Right ventricle myocardium inferior (tissue), 1 donor: ENCODE data around the gene PRKAG1. TPM values are rescaled to one million over a fixed set of nuclear protein-coding genes. Genes with fewer than 3 reads are reported as not detected.

Source experiments
- ATAC-seq: fragments of 200-7000 bp; cut with Tn5 transposase; one replicate; pipeline ENCODE4 v1.9.1; 2020; ENCODE audit warnings: mild to moderate bottlenecking, moderate library complexity
- DNase-seq: peaks from one replicate; pipeline ENCODE4 v3.0.0; 2021; ENCODE audit errors: missing footprints
- intact Hi-C: fragments of 100-400 bp; cut with DNase I; formaldehyde crosslinking; loops from one replicate; pipeline ENCODE4 v1.11.0; 2022
- total RNA-seq: library from RNA; stranded (reverse); fragmentation: NEBNext Ultra II Directional; extraction: Animal tissue kit (Norgen Biotek cat#: 25700); gene quantifications from one replicate; pipeline ENCODE4 v1.2.1, GENCODE V29; 2021
- donor health status: DM: no; HTN: yes; CAD: no; lungs with severe emphysema.

PRKAG1 gene
- total RNA-seq, 1 donor from 2014 or later = 93.8 TPM

DNA sequence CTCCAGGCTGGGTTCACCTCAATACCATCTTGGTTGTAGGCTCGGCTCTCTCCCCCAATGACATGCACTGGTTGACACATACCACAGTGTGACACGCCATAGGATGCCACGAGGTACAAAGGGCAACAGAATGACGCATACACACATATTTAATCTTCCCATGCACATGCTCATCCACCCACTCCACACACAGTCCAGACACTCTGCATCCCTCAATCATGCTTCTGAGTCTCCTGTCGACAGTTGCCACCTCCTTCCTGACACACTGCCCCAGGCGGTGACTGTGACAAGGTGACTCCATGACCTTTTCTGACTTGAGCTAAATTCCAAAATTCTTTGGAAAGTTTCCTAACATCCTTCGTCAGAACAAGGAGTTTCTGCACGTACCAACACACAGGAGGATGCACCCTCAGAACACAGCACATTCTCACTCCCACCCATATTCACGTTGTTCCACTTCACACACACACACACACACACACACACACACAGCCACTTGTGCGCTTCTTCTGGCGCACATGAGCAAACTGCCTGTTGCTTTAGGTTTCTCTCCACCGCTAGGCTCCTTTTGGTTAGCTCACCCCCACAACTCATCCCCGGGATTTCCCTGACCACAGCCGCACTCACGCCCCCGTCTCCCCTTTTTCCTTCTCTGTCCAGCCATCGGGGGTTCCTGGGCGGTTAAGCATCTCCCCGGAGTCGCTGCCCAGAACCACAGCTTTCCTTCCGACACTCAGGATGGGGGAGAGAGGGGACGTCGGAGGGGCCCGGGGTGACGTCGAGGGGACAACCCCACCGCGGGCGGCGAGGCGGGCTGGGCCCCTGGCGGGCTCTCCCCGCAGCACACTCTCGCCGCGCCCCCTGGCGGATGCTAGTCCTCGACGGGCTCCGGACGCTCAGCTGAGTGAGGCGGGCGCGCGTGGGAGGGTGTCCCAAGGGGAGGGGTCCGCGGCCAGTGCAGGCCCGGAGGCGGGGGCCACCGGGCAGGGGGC lies 41.0 kb downstream of the PRKAG1 start:
- ATAC-seq (no peak), DNase-seq (peak; percentile 85)
- intact Hi-C loops = no loop called here

DNA sequence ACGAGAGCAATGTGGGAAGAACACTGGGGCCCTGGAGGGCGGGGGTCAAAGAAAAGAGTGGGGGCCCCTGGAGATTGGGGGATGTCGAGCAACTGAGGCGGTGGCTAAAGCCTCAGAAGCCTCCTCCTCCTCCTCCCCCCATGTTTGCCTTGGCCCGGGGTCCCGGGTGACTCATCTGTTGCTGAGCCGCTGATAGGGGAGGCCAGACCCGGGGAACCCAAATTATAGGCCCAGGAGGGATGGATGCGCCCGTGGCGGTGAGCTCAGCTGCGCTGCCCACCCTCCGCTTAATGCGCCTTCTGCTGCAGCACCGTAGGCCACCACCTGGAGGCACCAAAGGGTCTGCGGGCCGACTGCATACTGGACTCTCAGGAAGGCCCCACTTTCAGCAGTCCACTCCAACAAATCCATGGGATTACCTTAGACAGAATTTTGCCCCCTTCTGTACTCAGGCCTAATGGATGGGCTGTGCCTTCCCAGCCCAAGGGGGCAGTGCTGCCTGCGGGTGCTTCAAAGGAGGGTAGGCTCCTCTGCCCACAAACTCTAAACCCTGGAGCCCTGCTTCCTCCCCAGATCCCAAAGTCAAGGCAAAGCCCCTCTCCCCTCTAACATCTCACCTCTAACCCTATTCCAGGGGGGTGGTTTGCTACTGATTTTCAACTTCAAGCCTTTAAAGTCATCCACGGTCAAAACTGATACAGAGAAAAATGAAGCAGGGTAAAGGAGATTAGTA lies 44.5 kb downstream of the PRKAG1 start:
- intact Hi-C loops = no loop called here
- no peak for DNase-seq
- peak; percentile 74 for ATAC-seq

DNA sequence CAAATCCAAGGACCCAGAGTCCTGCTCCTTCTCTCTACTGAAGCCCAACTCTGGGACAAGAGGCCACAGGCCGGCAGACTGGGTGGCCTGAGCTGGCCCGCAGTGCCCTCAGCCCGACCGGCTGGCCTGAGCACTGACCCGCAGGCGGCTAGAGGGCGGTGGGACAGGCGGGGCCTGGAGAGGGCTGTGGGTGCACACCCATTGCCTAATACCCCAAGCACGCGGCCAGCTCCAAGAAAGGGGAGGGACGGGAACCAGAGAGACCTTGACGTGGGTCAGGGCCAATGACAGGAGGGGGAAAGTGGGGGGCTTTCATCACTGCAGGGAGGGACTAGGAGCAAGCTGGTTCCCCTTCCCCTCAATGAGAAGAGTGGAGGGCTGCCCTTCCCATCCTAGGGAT lies 45.0 kb downstream of the PRKAG1 start:
- DNase-seq (peak; percentile 86), ATAC-seq (peak; percentile 82)
- intact Hi-C loops = no loop called here

DNA sequence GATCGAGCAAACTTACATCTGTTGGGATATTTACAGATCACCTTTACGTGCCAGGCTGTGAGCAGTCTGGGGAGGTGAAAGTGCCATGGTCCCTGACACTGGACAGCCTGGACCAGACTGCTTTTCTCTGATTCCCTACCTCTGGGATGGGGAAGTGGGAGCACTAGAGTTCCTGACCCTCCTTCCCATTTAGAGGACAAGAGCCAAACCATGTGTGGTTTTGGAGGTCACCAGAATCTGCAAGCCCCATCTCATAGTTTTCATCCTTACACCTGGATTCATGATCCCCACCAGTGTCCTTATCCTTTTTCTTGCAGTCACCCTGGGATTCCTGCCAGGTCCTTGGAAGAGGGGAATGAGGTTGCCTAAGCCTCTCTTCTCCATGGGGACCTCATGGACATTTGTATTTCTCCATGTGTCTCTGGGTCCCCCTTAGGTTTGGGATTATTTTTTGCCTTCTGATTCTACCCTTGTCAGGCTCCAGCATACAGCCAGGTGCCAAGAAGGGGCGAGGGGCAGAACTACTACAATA lies 45.6 kb downstream of the PRKAG1 start:
- ATAC-seq = no peak
- intact Hi-C loops = no loop called here
- DNase-seq = no peak

DNA sequence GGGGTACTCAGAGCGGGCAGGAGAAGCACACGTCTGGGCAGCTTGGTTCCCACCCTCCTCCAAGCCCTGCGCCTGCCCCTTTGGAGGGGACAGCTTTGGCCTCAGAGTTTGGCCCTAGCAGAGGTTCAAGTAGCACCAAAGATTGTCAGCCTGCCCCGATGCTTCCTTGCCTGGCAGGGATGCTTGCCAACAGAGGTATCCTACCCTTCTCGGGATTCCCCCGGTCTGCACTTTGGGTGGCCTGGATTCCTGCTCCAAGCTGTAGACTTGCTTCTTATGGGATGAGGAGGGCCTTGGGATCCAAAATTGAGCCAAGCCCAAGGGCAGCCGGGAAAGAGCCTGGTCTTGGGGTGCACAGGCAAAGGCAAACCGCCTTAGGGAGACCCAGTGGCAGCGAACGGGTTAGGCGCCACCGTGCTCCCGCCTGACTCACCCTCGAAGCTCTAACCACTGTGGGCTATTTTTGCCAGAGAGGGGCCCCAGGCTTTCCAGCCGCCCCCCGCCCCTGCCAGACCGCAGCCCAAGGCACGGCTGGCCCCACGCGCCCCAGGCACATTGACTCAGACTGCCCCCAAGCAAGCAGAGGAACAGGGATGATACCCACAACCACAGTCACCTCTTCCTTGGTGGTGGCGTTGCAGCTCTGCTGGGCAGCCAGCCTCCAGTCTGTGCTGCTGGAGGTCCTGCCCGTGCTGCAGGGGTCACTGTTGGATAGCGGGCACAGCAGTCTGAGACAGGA lies 46.2 kb downstream of the PRKAG1 start:
- no peak for ATAC-seq
- no peak for DNase-seq

DNA sequence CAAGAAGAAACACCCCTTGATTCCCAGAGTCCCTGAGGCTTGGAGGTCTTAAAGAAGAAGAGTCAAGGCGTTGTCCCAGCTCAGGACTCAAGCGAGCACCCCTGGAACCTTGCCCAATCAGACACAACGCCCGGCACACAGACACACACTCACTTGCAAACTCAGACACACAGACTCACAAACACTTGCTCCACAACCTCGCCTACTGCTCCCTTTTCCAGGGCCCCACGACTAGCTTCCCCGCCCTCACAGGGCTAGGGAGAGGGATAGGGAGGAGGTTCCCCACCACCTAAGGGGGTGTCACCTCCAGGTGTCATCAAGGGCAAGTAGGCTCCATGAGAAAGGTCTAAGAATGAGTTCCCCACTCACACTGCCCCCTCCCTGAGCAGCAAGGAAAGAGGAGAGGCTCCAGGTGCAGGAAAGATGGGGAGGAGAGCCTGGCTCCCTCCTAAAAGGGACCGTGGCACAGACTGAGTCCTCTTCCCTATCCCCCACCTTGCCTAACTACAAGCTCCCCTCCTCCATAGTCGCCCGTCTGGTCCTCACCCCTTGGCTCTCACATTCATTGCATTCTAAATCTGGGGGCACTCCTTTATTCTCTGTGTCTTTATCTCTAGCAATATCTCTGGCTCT lies 47.8 kb downstream of the PRKAG1 start:
- DNase-seq = no peak
- intact Hi-C loops = no loop called here
- no peak for ATAC-seq

More for the DNA sequence above, 46.2 kb downstream of the PRKAG1 start:
- intact Hi-C loops = no loop called here

DNA sequence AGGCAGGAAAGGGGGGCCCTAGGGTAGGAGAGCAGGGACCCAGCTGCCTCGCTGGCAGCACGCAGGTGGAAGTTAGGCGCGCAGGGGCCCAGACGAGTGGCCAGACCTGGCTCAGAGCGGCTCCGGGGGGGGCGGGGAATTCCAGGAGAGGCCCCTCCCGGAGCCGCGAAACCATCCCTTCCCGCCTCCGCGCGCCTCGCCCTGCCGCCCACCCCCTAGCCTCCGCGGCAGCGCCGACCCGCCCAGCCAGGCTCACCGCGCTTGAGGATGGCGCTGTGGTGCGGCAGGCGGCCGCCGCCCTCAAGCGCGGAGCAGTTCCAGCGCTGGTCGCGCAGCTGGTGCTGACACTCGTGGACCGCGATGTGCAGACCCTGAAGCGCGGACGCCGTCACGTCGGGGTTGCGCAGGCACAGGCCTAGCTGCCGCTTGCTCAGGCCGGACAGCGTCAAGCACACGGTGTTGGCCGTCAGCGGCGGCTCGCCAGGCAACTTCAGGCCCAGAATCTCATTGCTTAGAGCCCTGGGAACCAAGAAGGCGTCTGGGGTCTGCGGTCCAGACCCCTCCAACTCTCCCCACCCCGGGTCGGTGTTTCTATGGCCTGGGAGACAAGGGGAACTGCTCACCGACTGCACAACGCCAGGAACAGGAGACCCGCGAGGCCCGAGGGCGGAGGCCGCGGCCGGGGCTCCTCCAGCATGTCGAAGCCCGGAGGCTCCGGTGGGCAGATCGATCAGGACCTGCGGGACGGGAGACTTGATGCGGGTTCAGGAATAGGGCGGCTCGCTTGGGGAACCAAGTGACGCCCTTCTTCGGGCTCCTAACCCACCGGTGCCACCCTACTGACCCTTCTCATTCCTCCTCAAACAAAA lies 48.5 kb downstream of the PRKAG1 start:
- DNase-seq (no peak), ATAC-seq (no peak)
- intact Hi-C loops = no loop called here

DNA sequence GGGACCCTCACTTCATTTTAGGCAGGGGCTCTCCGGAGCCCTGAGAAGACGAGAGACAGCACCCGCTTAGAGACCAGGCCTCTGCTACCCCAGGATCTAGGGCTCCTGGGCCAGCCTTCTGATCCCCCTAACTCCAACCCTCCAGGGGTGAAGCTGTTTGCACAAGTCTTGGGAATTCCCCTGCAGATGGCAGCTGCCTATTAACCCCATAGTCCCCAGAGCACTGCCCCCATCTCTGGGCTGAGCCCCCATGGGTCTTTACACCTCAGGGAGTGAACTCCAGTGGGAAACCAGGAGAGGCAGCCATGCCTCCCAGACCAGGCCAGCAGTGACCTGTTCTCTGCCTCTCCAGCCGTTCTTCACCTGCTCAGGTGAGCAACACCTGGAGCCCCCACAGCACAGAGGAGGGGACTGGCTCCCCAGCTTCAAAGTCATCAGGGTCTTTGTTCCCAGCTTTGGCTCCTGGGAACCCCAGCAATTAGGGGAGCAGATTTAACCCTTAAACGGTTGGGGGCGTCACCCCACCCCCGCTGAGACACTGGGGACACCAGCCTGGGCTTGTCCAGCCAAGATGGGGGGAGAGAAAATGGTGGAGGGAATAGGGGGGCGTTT lies 49.3 kb downstream of the PRKAG1 start:
- intact Hi-C loops = no loop called here

DNA sequence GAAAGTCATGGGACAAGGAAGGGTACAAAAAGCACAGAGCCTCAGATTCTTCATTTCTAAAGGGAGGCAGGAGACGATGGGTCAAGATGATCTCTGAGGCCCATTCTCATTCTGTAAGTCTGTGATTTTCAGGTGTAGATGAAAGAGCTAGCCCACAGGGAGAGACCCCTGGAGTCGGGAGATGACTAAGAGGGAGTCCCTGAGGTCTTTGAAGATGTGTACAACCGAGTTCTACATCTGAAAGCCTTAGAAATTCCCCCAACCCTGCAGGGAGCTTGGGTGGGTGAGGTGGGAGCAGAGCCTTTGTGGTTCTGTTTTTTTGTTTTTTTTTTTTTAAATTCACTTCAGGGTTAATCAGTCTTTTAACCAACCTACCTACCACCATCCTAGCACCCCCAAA lies 50.1 kb downstream of the PRKAG1 start:
- ATAC-seq = no peak
- DNase-seq = no peak
- intact Hi-C loops = no loop called here

More for the DNA sequence above, 49.3 kb downstream of the PRKAG1 start:
- DNase-seq (no peak), ATAC-seq (no peak)

DNA sequence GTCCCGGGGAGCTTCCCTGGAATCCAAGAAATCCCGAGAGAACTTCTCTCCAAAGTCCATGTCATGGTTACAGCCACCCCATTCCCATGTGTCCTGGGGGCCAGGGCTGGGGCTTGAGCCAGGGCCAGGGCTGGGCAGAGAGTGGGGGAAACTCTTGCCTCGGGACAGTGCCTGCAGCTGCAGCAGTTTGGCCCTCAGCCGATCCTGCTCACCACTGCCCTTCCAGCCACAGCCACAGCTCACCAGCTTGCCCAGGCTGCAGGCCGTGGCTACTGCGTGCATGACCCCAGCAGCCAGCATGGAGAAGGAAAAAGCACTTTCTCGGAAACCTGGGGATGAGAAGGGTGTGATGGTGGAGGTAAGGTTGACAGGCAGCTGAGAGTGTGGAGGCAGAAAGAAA lies 50.6 kb downstream of the PRKAG1 start:
- ATAC-seq (no peak), DNase-seq (no peak)
- intact Hi-C loops = no loop called here

DNA sequence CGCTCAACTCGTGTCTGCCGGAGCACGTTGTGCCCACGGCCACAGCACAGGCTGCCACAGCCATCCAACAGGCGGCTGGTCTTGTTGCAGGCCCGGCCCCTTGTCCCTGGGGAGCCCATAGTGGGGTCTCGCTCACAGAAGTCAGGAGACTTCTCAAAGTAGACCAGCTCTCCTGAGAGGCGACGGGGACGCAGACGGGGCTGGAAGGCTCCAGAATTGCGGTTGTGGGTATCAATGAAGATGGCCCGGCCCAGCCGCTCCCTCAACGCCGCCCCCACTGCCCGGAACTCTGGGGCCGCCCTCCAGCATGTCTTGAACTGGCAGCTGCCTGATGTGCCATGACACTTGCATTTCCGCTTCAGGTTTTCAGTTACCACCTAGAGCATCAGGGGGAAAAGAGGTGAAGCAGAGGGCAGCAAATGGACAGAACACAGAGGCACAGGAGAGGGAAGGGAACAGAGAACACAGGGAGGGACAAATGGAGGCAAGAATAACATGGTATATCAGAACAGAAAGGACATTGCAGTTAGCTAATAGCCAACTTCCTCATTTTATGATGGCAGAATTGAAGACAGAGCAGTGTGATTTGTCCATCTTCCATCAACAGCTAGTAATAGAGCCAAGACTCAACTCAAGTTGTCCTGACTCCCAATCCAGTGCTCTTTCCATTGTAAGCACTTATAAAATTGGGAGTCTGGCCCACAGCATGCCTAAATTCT lies 52.2 kb downstream of the PRKAG1 start:
- DNase-seq (no peak), ATAC-seq (no peak)
- intact Hi-C loops = no loop called here

DNA sequence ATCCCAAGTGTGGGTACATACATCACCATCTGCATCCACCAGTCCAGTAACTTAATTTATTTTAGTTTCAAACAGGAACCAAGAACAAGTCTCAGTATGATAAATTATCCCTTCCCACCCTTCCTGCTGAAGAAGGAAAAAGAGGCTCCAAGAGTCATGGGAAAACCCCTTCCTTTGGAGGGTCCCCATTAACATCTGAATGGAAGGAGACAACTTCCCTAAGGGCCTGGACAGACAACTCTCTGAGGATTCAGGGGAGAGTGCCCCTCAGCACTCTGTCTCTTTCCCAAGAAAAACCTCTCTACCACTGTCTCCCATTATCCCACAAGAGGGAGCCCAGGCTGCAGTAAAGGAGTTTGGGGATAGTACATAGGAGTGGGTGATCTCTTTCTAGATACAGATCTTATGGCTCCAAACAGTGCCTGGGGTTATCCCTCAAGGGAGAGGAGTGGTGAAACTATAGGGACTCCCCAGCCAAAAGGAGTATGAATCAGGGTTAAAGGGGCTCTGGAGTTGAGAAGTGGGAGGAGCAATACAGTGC lies 53.2 kb downstream of the PRKAG1 start:
- intact Hi-C loops = no loop called here
- ATAC-seq (no peak), DNase-seq (no peak)

DNA sequence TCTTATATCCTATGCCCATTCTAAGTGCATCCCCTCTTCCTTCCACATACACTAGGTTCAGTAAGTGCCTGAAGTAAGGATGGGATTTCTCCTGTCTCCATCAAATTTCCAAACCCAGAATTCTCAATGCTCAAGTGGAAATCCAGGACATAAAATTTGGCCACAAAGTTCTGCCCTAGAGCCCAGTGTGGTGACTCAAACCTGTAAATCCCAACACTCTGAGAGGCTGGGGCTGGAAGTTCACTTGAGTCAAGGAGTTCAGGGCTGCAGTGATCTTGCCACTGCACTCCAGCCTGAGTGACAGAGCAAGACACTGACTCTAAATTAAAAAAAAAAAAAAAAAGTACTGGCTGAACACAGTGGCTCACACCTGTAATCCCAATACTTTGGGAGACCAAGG lies 56.8 kb downstream of the PRKAG1 start:
- intact Hi-C loops = no loop called here
- ATAC-seq = no peak

DNA sequence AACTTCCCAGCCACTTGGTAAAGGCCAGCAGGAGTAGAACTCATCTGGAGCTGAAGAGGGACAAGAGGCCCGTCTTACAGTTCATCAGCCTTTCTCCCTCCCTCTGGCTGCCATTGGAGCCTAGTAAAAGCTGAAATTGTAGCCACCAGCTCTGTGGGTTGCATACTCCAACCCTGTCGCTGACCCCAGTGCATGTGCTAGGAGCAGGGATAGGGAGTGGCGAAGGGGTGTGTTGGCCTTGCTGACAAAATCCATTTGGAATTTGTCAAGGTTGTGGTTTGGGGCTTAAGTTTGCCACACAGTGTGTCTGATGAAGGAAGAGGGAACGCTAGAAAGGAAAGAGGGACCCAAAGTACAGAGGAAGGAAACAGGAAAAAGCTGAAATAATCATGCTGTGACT lies 57.2 kb downstream of the PRKAG1 start:
- ATAC-seq (no peak), DNase-seq (no peak)
- intact Hi-C loops = no loop called here

More for the DNA sequence above, 56.8 kb downstream of the PRKAG1 start:
- no peak for DNase-seq

DNA sequence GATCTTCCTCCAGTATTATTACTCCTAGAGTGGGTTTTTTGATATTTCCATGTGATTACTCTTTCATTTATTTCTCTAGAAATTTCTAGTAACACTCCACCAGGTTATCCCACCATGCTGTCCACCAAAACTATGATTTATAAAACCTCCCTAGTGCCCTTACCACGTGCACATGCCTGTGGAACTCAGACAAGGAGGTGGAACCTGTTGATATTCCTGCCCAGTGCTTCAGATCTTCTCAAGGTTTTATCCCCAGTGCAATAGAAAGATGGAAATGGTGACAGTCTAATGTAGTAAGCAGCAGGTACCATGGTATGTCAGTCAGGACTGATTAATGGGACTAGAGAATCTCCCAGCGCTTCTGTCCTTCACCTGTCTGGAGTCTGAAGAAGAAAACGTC lies 57.7 kb downstream of the PRKAG1 start:
- intact Hi-C loops = no loop called here
- no peak for ATAC-seq
- DNase-seq = no peak

DNA sequence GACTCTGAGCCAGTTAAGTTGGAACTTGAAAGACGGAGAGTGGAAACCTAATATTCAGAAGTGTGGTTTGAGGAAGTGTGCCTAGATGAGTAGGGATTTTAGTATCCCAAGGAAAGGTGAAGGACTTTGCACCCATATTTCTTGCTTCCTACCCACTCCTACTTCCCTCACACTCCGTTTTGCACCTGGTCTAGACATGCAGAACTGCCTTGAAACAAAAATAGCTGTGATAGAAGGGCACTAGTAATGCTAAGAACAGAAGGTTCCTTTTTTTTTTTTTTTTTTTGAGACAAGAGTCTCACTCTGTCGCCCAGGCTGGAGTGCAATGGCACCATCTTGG lies 60.6 kb downstream of the PRKAG1 start:
- ATAC-seq (no peak), DNase-seq (no peak)
- intact Hi-C loops = no loop called here
